MCF 10A (cell line): ENCODE data around the gene LRRC2. TPM values are rescaled to one million over a fixed set of nuclear protein-coding genes. Genes with fewer than 3 reads are reported as not detected.

Experiments
- BruUV-seq: library from RNA; stranded (reverse); fragments of 400-500 nt; replicated peaks from 2 replicates; lab custom pipeline; 2021; lab: Mats Ljungman, UMichigan
- CTCF ChIA-PET: fragments of 300-600 bp; sonication (Branson Sonifier 250); formaldehyde crosslinking; extraction: SDS; loops from one replicate; lab custom pipeline; 2021; ENCODE audit warnings: antibody characterized with exemption, inconsistent platforms; lab: Yijun Ruan, JAX
- POLR2A ChIA-PET: fragments of 300-600, 350-650 bp; sonication (Branson Sonifier 250); formaldehyde crosslinking; extraction: SDS; loops from one replicate; lab custom pipeline; 2020; ENCODE audit warnings: antibody characterized with exemption, inconsistent platforms; lab: Yijun Ruan, JAX
- DNase-seq: peaks from one replicate; pipeline ENCODE4 v3.0.0-alpha.2; 2018; ENCODE audit not compliant: unreplicated experiment
- H3K27ac Mint-ChIP-seq: one replicate; pipeline ENCODE4 v1.8.0; 2022; ENCODE audit warnings: mild to moderate bottlenecking, low read depth, mixed read lengths; ENCODE audit not compliant: unreplicated experiment
- H3K27me3 Mint-ChIP-seq: one replicate; pipeline ENCODE4 v1.8.0; 2022; ENCODE audit warnings: mixed read lengths; ENCODE audit not compliant: insufficient read depth, unreplicated experiment
- H3K36me3 Mint-ChIP-seq: one replicate; pipeline ENCODE4 v1.8.0; 2022; ENCODE audit warnings: mild to moderate bottlenecking, moderate library complexity, mixed read lengths; ENCODE audit not compliant: insufficient read depth, unreplicated experiment
- H3K4me1 Mint-ChIP-seq: one replicate; pipeline ENCODE4 v1.8.0; 2022; ENCODE audit warnings: mixed read lengths; ENCODE audit not compliant: insufficient read depth, unreplicated experiment
- H3K4me3 Mint-ChIP-seq: one replicate; pipeline ENCODE4 v1.8.0; 2022; ENCODE audit warnings: mild to moderate bottlenecking, moderate library complexity, mixed read lengths; ENCODE audit not compliant: unreplicated experiment
- H3K9me3 Mint-ChIP-seq: one replicate; pipeline ENCODE4 v1.8.0; 2022; ENCODE audit warnings: mixed read lengths; ENCODE audit not compliant: unreplicated experiment
- CTCF ChIP-seq: fragments of 200-600 bp; IDR thresholded peaks from one replicate; pipeline ENCODE4 v1.8.0; 2022; ENCODE audit warnings: antibody characterized with exemption, mild to moderate bottlenecking; ENCODE audit not compliant: unreplicated experiment
- intact Hi-C: fragments of 100-400 bp; cut with micrococcal nuclease; formaldehyde crosslinking; loops from 2 replicates; pipeline ENCODE4 v1.14.1; 2022
- total RNA-seq: library from RNA; stranded (reverse); gene quantifications from 2 replicates; pipeline ENCODE4 v1.2.3, GENCODE V29; 2022

LRRC2 gene
- total RNA-seq, 1 experiment from 2014 or later, result not detected

GRCh38 chr3:46544771-46545503 is 21.2 kb downstream of the LRRC2 start:
- BruUV-seq, result no TSS peak
- intact Hi-C loops, result no loop called here
- H3K4me1 Mint-ChIP-seq, result peaks cover 6% of the 10 kb centered on the region
- no peak for DNase-seq
- no peak overlapping the region for H3K27ac Mint-ChIP-seq
- no peaks in the 10 kb centered on the region for H3K9me3 Mint-ChIP-seq
- no peak overlapping the region for H3K4me3 Mint-ChIP-seq
- no peaks in the 10 kb centered on the region for H3K36me3 Mint-ChIP-seq
- ChIA-PET POLR2A (no interaction called here), CTCF (no interaction called here)
- no peaks in the 10 kb centered on the region for H3K27me3 Mint-ChIP-seq
- TF ChIP-seq CTCF, result no peak

- peaks cover 6% of the 10 kb centered on the region for H3K4me1 Mint-ChIP-seq
- intact Hi-C loops, result no loop called here
- no peaks in the 10 kb centered on the region for H3K27me3 Mint-ChIP-seq
- TF ChIP-seq CTCF, result no peak
- H3K9me3 Mint-ChIP-seq, result no peaks in the 10 kb centered on the region
- BruUV-seq, result no TSS peak
- no peak overlapping the region for H3K4me3 Mint-ChIP-seq
- no peaks in the 10 kb centered on the region for H3K36me3 Mint-ChIP-seq
- no peak for DNase-seq
- peak overlapping the region; percentile 13 for H3K27ac Mint-ChIP-seq
- ChIA-PET CTCF (interaction anchor here (0.6 to 1.8 kb wide), 5 partner anchors 8 to 458 kb away, joined by 3 to 6 read pairs (median 3); no protein-coding TSS in a partner anchor), POLR2A (interaction anchor here (0.6 to 1.4 kb wide), 2 partner anchors 24 to 1284 kb away, joined by 3 read pairs; no protein-coding TSS in a partner anchor)
These were observed 23.3 kb downstream of the LRRC2 start for GRCh38 chr3:46542801-46543201.

- no peak overlapping the region for H3K4me3 Mint-ChIP-seq
- H3K9me3 Mint-ChIP-seq, result no peaks in the 10 kb centered on the region
- peak overlapping the region; percentile 13 for H3K27ac Mint-ChIP-seq
- no peak for TF ChIP-seq CTCF
- H3K4me1 Mint-ChIP-seq, result peaks cover 6% of the 10 kb centered on the region
- no peak for DNase-seq
- intact Hi-C loops, result no loop called here
- no peaks in the 10 kb centered on the region for H3K27me3 Mint-ChIP-seq
- POLR2A ChIA-PET, result interaction anchor here (0.6 to 1.4 kb wide), 2 partner anchors 23 to 1283 kb away, joined by 3 read pairs; no protein-coding TSS in a partner anchor
- no TSS peak for BruUV-seq
- CTCF ChIA-PET, result interaction anchor here (0.6 to 1.8 kb wide), 5 partner anchors 9 to 457 kb away, joined by 3 to 6 read pairs (median 3); no protein-coding TSS in a partner anchor
- no peaks in the 10 kb centered on the region for H3K36me3 Mint-ChIP-seq
These were observed 23.8 kb downstream of the LRRC2 start for GRCh38 chr3:46542344-46542743.

GRCh38 chr3:46541835-46542234 is 24.3 kb downstream of the LRRC2 start:
- intact Hi-C loops, result no loop called here
- ChIA-PET CTCF (interaction anchor here (1.3 to 1.8 kb wide), 2 partner anchors 16 to 53 kb away, joined by 3 to 6 read pairs; no protein-coding TSS in a partner anchor), POLR2A (interaction anchor here (1.8 kb wide), 1 partner anchor 25 kb away, joined by 5 read pairs; no protein-coding TSS in a partner anchor)
- no peak for DNase-seq
- no peak overlapping the region for H3K4me3 Mint-ChIP-seq
- TF ChIP-seq CTCF, result no peak
- H3K4me1 Mint-ChIP-seq, result peaks cover 6% of the 10 kb centered on the region
- no peaks in the 10 kb centered on the region for H3K27me3 Mint-ChIP-seq
- no TSS peak for BruUV-seq
- H3K27ac Mint-ChIP-seq, result peak overlapping the region; percentile 13
- H3K9me3 Mint-ChIP-seq, result no peaks in the 10 kb centered on the region
- H3K36me3 Mint-ChIP-seq, result no peaks in the 10 kb centered on the region
